Esophagus muscularis mucosa (tissue), 4 donors: ENCODE results near the gene COL25A1. TPM values are rescaled to one million over a fixed set of nuclear protein-coding genes. Genes with fewer than 3 reads are reported as not detected.

ENCODE experiments used
- DNase-seq: peaks from one replicate; pipeline ENCODE4 v3.0.0-alpha.2; 2017; ENCODE audit errors: extremely low spot score
- H3K27ac ChIP-seq, 4 donors: fragments of 200-600 bp; sonication (generic); replicated peaks in 1 of 4; 1 replicate in 3 of 4; 2 replicates in 1 of 4; pipeline ENCODE4 v1.5.1; 2016 to 2019; ENCODE audit warnings: mild to moderate bottlenecking in 1 of 4
- H3K27me3 ChIP-seq, 4 donors: fragments of 200-600 bp; sonication (generic); one replicate each; pipeline versions ENCODE4 v1.5.1 to v1.6.0; 2016 to 2019
- H3K36me3 ChIP-seq, 4 donors: fragments of 200-600 bp; sonication (generic); one replicate each; pipeline ENCODE4 v1.5.1; 2016 to 2019
- H3K4me1 ChIP-seq, 4 donors: fragments of 200-600 bp; sonication (generic); one replicate each; pipeline ENCODE4 v1.5.1; 2016 to 2019
- H3K4me3 ChIP-seq, 4 donors: fragments of 200-600 bp; sonication (generic); 1 replicate in 2 of 4; 2 replicates in 2 of 4; pipeline ENCODE4 v1.5.1; 2016 to 2019; ENCODE audit warnings: mild to moderate bottlenecking in 4 of 4, moderate library complexity in 1 of 4
- H3K9me3 ChIP-seq, 4 donors: fragments of 200-600 bp; sonication (generic); 1 replicate in 3 of 4; 2 replicates in 1 of 4; pipeline ENCODE4 v1.5.1; 2016 to 2019
- CTCF ChIP-seq, 3 experiments: fragments of 200-600 bp in 2 of 3; fragments of 450-650 bp in 1 of 3; sonication (generic) in 2 of 3; IDR thresholded peaks; one replicate each; pipeline ENCODE4 v1.5.1; 2017 to 2019; ENCODE audit warnings: antibody characterized with exemption in 3 of 3, mild to moderate bottlenecking in 2 of 3, moderate library complexity in 1 of 3
- EP300 ChIP-seq: sonication (generic); formaldehyde crosslinking; IDR thresholded peaks from one replicate; pipeline ENCODE4 v1.6.1; 2017; ENCODE audit warnings: antibody characterized with exemption
- POLR2A ChIP-seq: fragments of 450-650 bp; IDR thresholded peaks from one replicate; pipeline ENCODE4 v1.6.1; 2017; ENCODE audit warnings: antibody characterized with exemption, moderate library complexity, mild to moderate bottlenecking, low read depth
- POLR2AphosphoS5 ChIP-seq, 2 donors: sonication (generic); formaldehyde crosslinking; IDR thresholded peaks; one replicate each; pipeline ENCODE4 v1.6.1; 2017; ENCODE audit warnings: antibody characterized with exemption in 2 of 2
- WGBS: methylation state at CpG from one replicate; pipeline ENCODE4 v1.1.5; 2018; 5-methylcytosine and 5-hydroxymethylcytosine counted together
- intact Hi-C: fragments of 100-400 bp; cut with DNase I; formaldehyde crosslinking; loops from one replicate; pipeline ENCODE4 v1.15.1; 2023
- total RNA-seq, 4 donors: library from RNA; depleted of rRNA; stranded (reverse); fragments of >200 nt; gene quantifications; one replicate each; pipeline versions ENCODE4 v1.1.0 to v1.2.1, GENCODE V29; 2016

COL25A1 gene
- total RNA-seq, 4 donors from 2014 or later = 1.0 to 3.7 (median 2.0) TPM

GRCh38 chr4:109295081-109295480 lies 7.4 kb downstream of the COL25A1 start:
- Histone ChIP-seq H3K4me1 (no peaks in the 10 kb centered on the region), H3K9me3 (no peaks in the 10 kb centered on the region), H3K4me3 (no peak overlapping the region), H3K27me3 (peaks cover 0 to 10% (median under 1%) of the 10 kb centered on the region in 4 donors), H3K36me3 (no peaks in the 10 kb centered on the region), H3K27ac (no peak overlapping the region)
- no peak for DNase-seq
- intact Hi-C loops = no loop called here
- TF ChIP-seq POLR2AphosphoS5 (IDR thresholded peaks at IDR 0.05) = no peak

- no peaks in the 10 kb centered on the region for H3K36me3 ChIP-seq
- intact Hi-C loops = no loop called here
- H3K4me3 ChIP-seq = no peak overlapping the region
- TF ChIP-seq POLR2A = no peak
- no peak for TF ChIP-seq CTCF (IDR thresholded peaks at IDR 0.05)
- TF ChIP-seq POLR2AphosphoS5 (IDR thresholded peaks at IDR 0.05) = no peak
- no peak for TF ChIP-seq EP300
- H3K9me3 ChIP-seq = no peaks in the 10 kb centered on the region
- peaks cover 0 to 5% (median 0%) of the 10 kb centered on the region in 4 donors for H3K27me3 ChIP-seq
- DNase-seq = no peak
- no peak overlapping the region for H3K27ac ChIP-seq
- WGBS = 74% methylated on average over 4 of the region's 4 CpGs
- H3K4me1 ChIP-seq = no peaks in the 10 kb centered on the region
Observed at GRCh38 chr4:109294468-109295020, 7.9 kb downstream of the COL25A1 start.

- WGBS = 50% methylated on average over 1 of the region's 1 CpG
- H3K27ac ChIP-seq = no peak overlapping the region
- intact Hi-C loops = no loop called here
- no peaks in the 10 kb centered on the region for H3K9me3 ChIP-seq
- no peaks in the 10 kb centered on the region for H3K4me1 ChIP-seq
- no peak for TF ChIP-seq POLR2A
- no peak for TF ChIP-seq EP300
- TF ChIP-seq CTCF (IDR thresholded peaks at IDR 0.05) = peak in 1 of 3 experiments; percentile 10
- no peak for DNase-seq
- no peaks in the 10 kb centered on the region for H3K36me3 ChIP-seq
- H3K27me3 ChIP-seq = peaks cover 0 to 5% (median 0%) of the 10 kb centered on the region in 4 donors
- H3K4me3 ChIP-seq = no peak overlapping the region
Observed at GRCh38 chr4:109294006-109294405, 8.5 kb downstream of the COL25A1 start.

- no peaks in the 10 kb centered on the region for H3K9me3 ChIP-seq
- 86% methylated on average over 2 of the region's 2 CpGs for WGBS
- no peaks in the 10 kb centered on the region for H3K27me3 ChIP-seq
- H3K4me1 ChIP-seq = no peaks in the 10 kb centered on the region
- H3K27ac ChIP-seq = no peak overlapping the region
- no peak for DNase-seq
- TF ChIP-seq EP300 (no peak), POLR2A (no peak), CTCF (IDR thresholded peaks at IDR 0.05) (no peak), POLR2AphosphoS5 (IDR thresholded peaks at IDR 0.05) (no peak)
- intact Hi-C loops = no loop called here
- no peaks in the 10 kb centered on the region for H3K36me3 ChIP-seq
- H3K4me3 ChIP-seq = no peak overlapping the region
Observed at GRCh38 chr4:109291707-109292238, 10.7 kb downstream of the COL25A1 start.

GRCh38 chr4:109290918-109291317 lies 11.5 kb downstream of the COL25A1 start:
- 89% methylated on average over 3 of the region's 3 CpGs for WGBS
- intact Hi-C loops = no loop called here

More at GRCh38 chr4:109290918-109291317, 11.5 kb downstream of the COL25A1 start:
- Histone ChIP-seq H3K4me1 (no peaks in the 10 kb centered on the region), H3K27ac (no peak overlapping the region), H3K4me3 (no peak overlapping the region), H3K36me3 (no peaks in the 10 kb centered on the region), H3K9me3 (no peaks in the 10 kb centered on the region), H3K27me3 (no peaks in the 10 kb centered on the region)
- DNase-seq = no peak
- TF ChIP-seq POLR2A (no peak), POLR2AphosphoS5 (IDR thresholded peaks at IDR 0.05) (no peak), EP300 (no peak), CTCF (IDR thresholded peaks at IDR 0.05) (no peak)
